Omental fat pad (tissue), 4 donors: ENCODE measurements around the gene EML5. TPM values are rescaled to one million over a fixed set of nuclear protein-coding genes. Genes with fewer than 3 reads are reported as not detected.

ENCODE experiments used
- ATAC-seq: fragments of 150-250 bp; one replicate; pipeline ENCODE4 v1.9.1; 2016; ENCODE audit warnings: mild to moderate bottlenecking, moderate library complexity; ENCODE audit not compliant: low FRiP score
- DNase-seq: peaks from one replicate; pipeline ENCODE4 v3.0.0-alpha.2; 2019; ENCODE audit warnings: low spot score
- small RNA-seq: library from RNA; depleted of rRNA; stranded (forward); fragments of <200 nt; gene quantifications from one replicate; pipeline ENCODE3, GENCODE V24; 2016
- total RNA-seq, 4 donors: library from RNA; depleted of rRNA; stranded (reverse); fragments of >200 nt; gene quantifications; one replicate each; pipeline ENCODE4 v1.1.0, GENCODE V29; 2016
- TF ChIP-seq, protein P1 (sequence below), 3 donors: fragments of 450-650 bp; IDR thresholded peaks; one replicate each; pipeline ENCODE4 v1.5.1; 2016 to 2017; ENCODE audit warnings: antibody characterized with exemption in 3 of 3, mild to moderate bottlenecking in 3 of 3, moderate library complexity in 2 of 3

Gene EML5
- total RNA-seq, 4 donors from 2014 or later, result 0.36 to 0.63 (median 0.47) TPM

DNA sequence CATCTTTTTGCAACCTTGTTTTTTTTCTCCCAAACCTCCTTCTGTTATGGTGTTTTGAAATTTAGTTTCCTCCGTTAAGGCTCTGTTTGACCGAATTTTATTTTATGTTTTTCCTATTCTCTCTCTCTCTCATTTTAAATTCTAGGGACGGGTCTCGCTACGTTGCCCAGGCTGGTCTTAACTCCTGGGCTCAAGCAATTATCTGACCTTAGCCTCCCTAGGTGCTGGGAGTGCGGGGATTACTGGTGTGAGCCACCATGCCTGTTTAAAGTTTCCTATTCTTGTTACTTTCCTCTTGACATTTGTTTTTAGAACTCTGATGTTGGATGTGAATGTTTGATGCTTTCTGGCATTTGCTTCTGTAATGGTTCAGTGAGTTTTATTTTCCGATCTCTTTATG is 228.9 kb downstream of the EML5 start:
- ATAC-seq (no peak), DNase-seq (no peak)
- TF ChIP-seq, protein P1, sequence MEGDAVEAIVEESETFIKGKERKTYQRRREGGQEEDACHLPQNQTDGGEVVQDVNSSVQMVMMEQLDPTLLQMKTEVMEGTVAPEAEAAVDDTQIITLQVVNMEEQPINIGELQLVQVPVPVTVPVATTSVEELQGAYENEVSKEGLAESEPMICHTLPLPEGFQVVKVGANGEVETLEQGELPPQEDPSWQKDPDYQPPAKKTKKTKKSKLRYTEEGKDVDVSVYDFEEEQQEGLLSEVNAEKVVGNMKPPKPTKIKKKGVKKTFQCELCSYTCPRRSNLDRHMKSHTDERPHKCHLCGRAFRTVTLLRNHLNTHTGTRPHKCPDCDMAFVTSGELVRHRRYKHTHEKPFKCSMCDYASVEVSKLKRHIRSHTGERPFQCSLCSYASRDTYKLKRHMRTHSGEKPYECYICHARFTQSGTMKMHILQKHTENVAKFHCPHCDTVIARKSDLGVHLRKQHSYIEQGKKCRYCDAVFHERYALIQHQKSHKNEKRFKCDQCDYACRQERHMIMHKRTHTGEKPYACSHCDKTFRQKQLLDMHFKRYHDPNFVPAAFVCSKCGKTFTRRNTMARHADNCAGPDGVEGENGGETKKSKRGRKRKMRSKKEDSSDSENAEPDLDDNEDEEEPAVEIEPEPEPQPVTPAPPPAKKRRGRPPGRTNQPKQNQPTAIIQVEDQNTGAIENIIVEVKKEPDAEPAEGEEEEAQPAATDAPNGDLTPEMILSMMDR (IDR thresholded peaks at IDR 0.05), result no peak

DNA sequence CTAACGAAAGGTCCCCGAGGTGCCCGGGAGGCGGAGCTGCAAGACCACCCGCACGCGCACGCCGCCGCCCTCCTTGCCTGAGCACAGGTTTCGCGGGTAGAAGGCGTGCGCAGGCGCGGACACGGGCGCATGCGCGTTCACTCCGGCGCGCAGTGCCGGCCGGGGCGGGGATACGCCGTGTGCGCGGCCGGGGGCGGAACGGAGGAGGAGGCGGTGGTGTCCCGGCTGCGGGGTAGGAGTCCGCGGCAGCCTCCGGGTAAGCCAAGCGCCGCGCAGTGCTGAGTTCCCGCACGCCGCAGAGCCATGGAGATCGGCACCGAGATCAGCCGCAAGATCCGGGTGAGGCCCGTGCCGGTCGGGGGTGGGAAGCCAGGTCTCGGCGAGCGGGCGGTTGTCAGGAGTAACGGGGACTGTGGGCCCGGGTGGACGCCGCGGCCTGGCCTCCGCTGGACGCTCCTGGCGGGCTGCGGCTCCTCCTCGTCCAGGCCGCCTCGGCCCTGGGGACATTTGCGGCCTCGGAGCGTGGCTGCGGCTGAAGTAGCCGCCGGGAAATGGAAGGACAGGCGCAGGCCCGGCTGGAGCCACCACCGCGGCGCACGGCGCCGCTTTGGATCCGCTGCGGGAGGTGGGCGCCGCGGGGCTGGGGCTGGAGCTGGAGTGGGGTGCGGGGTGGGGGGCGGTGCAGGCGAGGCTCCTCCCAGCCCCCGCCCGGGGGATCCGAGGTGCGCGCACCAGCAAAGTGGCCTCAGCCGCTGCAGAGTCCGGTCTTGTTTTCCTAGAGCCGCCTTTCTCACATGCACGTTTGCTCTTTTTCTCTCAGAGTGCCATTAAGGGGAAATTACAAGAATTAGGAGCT is 229.7 kb downstream of the EML5 start, which contains the start of gene ZC3H14:
Gene ZC3H14 (plus strand): TSS at position 207 of the 856 bp plus-strand sequence. CDS start 97 bp downstream, at position 304.
- ATAC-seq (peak; percentile 97), DNase-seq (no peak)
- TF ChIP-seq, protein P1 (IDR thresholded peaks at IDR 0.05), result no peak

DNA sequence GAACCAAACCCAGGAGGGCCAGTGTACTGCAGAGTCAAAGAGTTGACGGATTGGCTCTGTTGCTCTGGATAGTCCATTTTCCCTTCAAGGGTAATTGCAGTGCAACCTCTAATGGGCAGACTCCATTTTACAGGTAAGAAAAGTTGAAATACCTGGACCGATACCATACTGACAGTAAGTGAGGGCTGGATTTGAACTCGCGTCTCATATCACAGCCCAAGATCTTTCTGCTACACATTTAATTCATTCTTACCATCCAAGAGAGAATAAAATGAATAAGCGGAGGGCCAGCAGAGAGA is 230.3 kb downstream of the EML5 start:
- DNase-seq (no peak), ATAC-seq (no peak)
- TF ChIP-seq, protein P1 (IDR thresholded peaks at IDR 0.05), result no peak

Small RNA genes lying within 50 kb of the gene (small RNA-seq; reads per million reads assigned to genes)
- gene RF00019, result not detected
- not detected for gene RNU4-92P

Other genes with a start within 250 kb of the EML5 start
- gene PTPN21, start 237.9 kb downstream of the EML5 start, total RNA-seq, result 10 to 100 TPM in 3 of 4 donors, 1 to 10 TPM in 1; 9.1 to 19.7 (median 14.8) TPM
- gene ZC3H14, start 229.9 kb downstream of the EML5 start, total RNA-seq, result 10 to 100 TPM; 66.2 to 72.8 (median 69.5) TPM
- 10 to 100 TPM in 3 of 4 donors, 1 to 10 TPM in 1; 8.6 to 33.0 (median 18.6) TPM for gene TTC8, start 31.7 kb upstream of the EML5 start, total RNA-seq